Measurements from ENCODE around the gene KCNJ10.

KCNJ10 gene

DNA sequence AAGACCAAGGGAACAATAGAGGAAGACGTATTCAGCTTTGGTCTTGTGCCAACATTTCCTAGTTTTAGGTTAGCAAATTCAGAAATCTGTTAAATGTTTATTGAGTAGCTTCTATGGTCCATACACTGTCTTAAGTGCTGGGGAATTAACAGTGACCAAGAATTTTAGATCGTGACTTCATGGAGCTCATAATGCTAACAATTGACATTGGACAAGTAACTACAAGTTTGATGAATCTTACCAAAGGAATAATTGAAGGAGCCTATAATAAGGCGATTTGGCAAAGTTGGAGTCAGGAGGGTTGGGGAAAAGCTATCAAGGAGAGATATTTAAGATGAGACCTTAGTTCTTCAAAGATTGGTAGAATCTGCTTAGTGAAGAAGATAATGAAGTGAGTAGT is 114.5 kb downstream of the KCNJ10 start:
- DNase-seq = no peak

GRCh38 chr1:159953536-159954515 is 116.1 kb downstream of the KCNJ10 start, which contains the start of gene SLAMF9:
TSS of gene SLAMF9 (minus strand) at chr1:159954237. CDS start at chr1:159954137, 100 bp downstream.
- DNase-seq = no peak

GRCh38 chr1:159952932-159953331 is 117.0 kb downstream of the KCNJ10 start:
- no peak for DNase-seq

DNA sequence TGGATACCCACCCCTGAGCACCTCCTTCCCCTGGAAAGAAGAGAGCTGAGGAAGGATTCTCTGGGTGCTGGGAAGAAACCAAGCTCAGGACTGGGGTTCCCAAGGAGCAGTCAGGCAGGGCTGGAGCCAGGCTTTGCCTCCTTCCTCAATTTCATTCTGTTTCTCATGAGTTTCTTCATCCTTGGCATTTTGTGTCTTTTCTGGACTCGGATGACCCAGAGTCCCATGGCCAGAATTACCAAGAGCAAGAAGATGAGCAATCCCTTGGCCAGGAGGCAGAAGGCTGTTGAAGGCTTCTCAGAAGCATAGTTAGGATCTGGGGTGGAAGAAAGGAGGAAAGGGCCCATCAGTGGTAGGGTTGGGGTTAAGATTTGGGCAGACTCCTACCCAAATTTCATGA is 118.4 kb downstream of the KCNJ10 start:
- DNase-seq = no peak

DNA sequence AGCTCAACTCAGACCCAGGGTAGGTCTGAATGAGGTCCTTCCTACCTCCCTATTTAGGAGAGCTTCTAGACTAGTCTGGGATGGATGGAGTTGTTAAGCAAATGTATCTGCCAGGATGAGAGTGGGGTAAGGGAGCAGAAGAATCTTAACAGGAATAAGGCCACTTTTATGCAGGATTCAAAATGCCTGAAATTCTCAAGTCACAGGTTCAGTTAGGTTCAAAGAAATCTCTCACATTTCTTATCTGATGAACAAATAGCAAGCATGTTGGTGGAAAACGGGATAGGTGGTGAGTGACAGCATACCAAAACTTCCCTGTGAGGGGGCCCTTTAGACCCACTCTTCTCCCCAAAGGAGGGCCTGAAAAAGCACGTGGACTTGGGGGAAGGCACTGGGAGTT is 118.9 kb downstream of the KCNJ10 start:
- no peak for DNase-seq

GRCh38 chr1:159949981-159950381 is 120.0 kb downstream of the KCNJ10 start:
- DNase-seq = no peak

GRCh38 chr1:159949123-159949522 is 120.8 kb downstream of the KCNJ10 start:
- DNase-seq = no peak

Measured in NCI-H187 treated with DMSO at 0.1 percent for 48 hours (cell line).